ENCODE results near the gene RTKN. TPM values are rescaled to one million over a fixed set of nuclear protein-coding genes. Genes with fewer than 3 reads are reported as not detected.
"Not testable (repeated sequence)": the region's sequence is repeated elsewhere in the genome, so short reads cannot be mapped to it uniquely, and the experiment has no call there.

Gene RTKN
- polyA plus RNA-seq, 1 donor from 2014 or later, result 0.88 TPM

GRCh38 chr2:74454654-74455511 is 13.1 kb upstream of the RTKN start, which contains the start of gene INO80B:
Gene INO80B, plus strand, starts transcription at chr2:74455087. Its CDS starts 30 bp downstream, at chr2:74455117.
- H3K36me3 Mint-ChIP-seq, result peaks cover 5% of the 10 kb centered on the region
- no peaks in the 10 kb centered on the region for H3K27me3 Mint-ChIP-seq
- no peaks in the 10 kb centered on the region for H3K9me3 Mint-ChIP-seq
- H3K27ac Mint-ChIP-seq, result peak within 1 kb of the TSS; percentile 92 to 99 (median 97)
- peaks cover 40 to 48% (median 46%) of the 10 kb centered on the region in 3 donors for H3K4me1 Mint-ChIP-seq
- peak within 1 kb of the TSS; percentile 90 to 100 (median 97) for H3K4me3 Mint-ChIP-seq

GRCh38 chr2:74450570-74451190 is 8.9 kb upstream of the RTKN start:
- Mint-ChIP-seq H3K27ac (no peak overlapping the region), H3K9me3 (no peaks in the 10 kb centered on the region), H3K4me1 (peaks cover 22 to 25% (median 24%) of the 10 kb centered on the region in 3 donors), H3K27me3 (no peaks in the 10 kb centered on the region), H3K36me3 (peaks cover 5% of the 10 kb centered on the region), H3K4me3 (peak overlapping the region in 2 of 4 donors; percentile 27 to 41)

- Mint-ChIP-seq H3K27ac (peak overlapping the region in 1 of 3 donors; percentile 73), H3K27me3 (peaks cover 2% of the 10 kb centered on the region), H3K9me3 (peaks cover 0 to 1% (median 0%) of the 10 kb centered on the region in 3 donors), H3K4me3 (no peak overlapping the region), H3K4me1 (peaks cover 11 to 13% (median 11%) of the 10 kb centered on the region in 3 donors), H3K36me3 (peaks cover 2% of the 10 kb centered on the region)
These were observed 7.0 kb upstream of the RTKN start for GRCh38 chr2:74448771-74449170.

GRCh38 chr2:74447230-74447999 is 5.7 kb upstream of the RTKN start:
- peaks cover 1% of the 10 kb centered on the region for H3K36me3 Mint-ChIP-seq
- H3K9me3 Mint-ChIP-seq, result peaks cover 0 to 1% (median 0%) of the 10 kb centered on the region in 3 donors
- H3K27ac Mint-ChIP-seq, result no peak overlapping the region
- peaks cover 3 to 6% (median 3%) of the 10 kb centered on the region in 3 donors for H3K4me1 Mint-ChIP-seq
- H3K4me3 Mint-ChIP-seq, result no peak overlapping the region
- peaks cover 8% of the 10 kb centered on the region for H3K27me3 Mint-ChIP-seq

GRCh38 chr2:74444498-74445318 is 3.0 kb upstream of the RTKN start:
- H3K4me3 Mint-ChIP-seq, result peak overlapping the region in 1 of 4 donors; percentile 10
- peaks cover 0 to 1% (median 0%) of the 10 kb centered on the region in 3 donors for H3K9me3 Mint-ChIP-seq
- H3K27ac Mint-ChIP-seq, result no peak overlapping the region
- H3K27me3 Mint-ChIP-seq, result peaks cover 18% of the 10 kb centered on the region
- H3K36me3 Mint-ChIP-seq, result no peaks in the 10 kb centered on the region
- H3K4me1 Mint-ChIP-seq, result peaks cover 1 to 8% (median 4%) of the 10 kb centered on the region in 3 donors

- not testable (repeated sequence) for H3K27ac Mint-ChIP-seq
These were observed 953 bp upstream of the RTKN start for GRCh38 chr2:74442483-74443297.

GRCh38 chr2:74441170-74441689 is 507 bp downstream of the RTKN start:
- Mint-ChIP-seq H3K27me3 (peaks cover 18% of the 10 kb centered on the region), H3K4me1 (peaks cover 11 to 18% (median 18%) of the 10 kb centered on the region in 3 donors), H3K27ac (peak overlapping the region in 1 of 3 donors; percentile 47)

More at GRCh38 chr2:74442483-74443297, 953 bp upstream of the RTKN start:
- H3K36me3 Mint-ChIP-seq, H3K9me3 Mint-ChIP-seq: not testable (repeated sequence)
- H3K27me3 Mint-ChIP-seq, result peaks cover 18% of the 10 kb centered on the region
- peak overlapping the region in 3 of 4 donors; percentile 58 to 80 (median 80) for H3K4me3 Mint-ChIP-seq
- peaks cover 9 to 12% (median 12%) of the 10 kb centered on the region in 3 donors for H3K4me1 Mint-ChIP-seq

GRCh38 chr2:74440378-74441169 is 1.2 kb downstream of the RTKN start:
- Mint-ChIP-seq H3K27ac (peak overlapping the region in 1 of 3 donors; percentile 47), H3K9me3 (peaks cover 0 to 1% (median 0%) of the 10 kb centered on the region in 3 donors), H3K27me3 (peaks cover 18% of the 10 kb centered on the region), H3K4me1 (peaks cover 11 to 18% (median 18%) of the 10 kb centered on the region in 3 donors), H3K36me3 (no peaks in the 10 kb centered on the region), H3K4me3 (peak overlapping the region; percentile 48 to 91 (median 76))

More at GRCh38 chr2:74441170-74441689, 507 bp downstream of the RTKN start:
- peak overlapping the region; percentile 32 to 91 (median 83) for H3K4me3 Mint-ChIP-seq
- no peaks in the 10 kb centered on the region for H3K36me3 Mint-ChIP-seq
- peaks cover 0 to 1% (median 0%) of the 10 kb centered on the region in 3 donors for H3K9me3 Mint-ChIP-seq

- H3K27ac Mint-ChIP-seq, result no peak overlapping the region
- no peaks in the 10 kb centered on the region for H3K9me3 Mint-ChIP-seq
- H3K36me3 Mint-ChIP-seq, result no peaks in the 10 kb centered on the region
- H3K4me1 Mint-ChIP-seq, result peaks cover 11 to 18% (median 18%) of the 10 kb centered on the region in 3 donors
- peaks cover 16% of the 10 kb centered on the region for H3K27me3 Mint-ChIP-seq
- peak overlapping the region; percentile 48 to 91 (median 76) for H3K4me3 Mint-ChIP-seq
These were observed 1.8 kb downstream of the RTKN start for GRCh38 chr2:74439803-74440377.

- Mint-ChIP-seq H3K9me3 (no peaks in the 10 kb centered on the region), H3K4me3 (peak overlapping the region in 3 of 4 donors; percentile 27 to 65 (median 55)), H3K27ac (peak overlapping the region in 2 of 3 donors; percentile 11 to 20), H3K27me3 (peaks cover 16% of the 10 kb centered on the region), H3K36me3 (no peaks in the 10 kb centered on the region), H3K4me1 (peaks cover 11 to 18% (median 18%) of the 10 kb centered on the region in 3 donors)
These were observed 2.4 kb downstream of the RTKN start for GRCh38 chr2:74439373-74439772.

GRCh38 chr2:74438248-74438647 is 3.5 kb downstream of the RTKN start:
- peak overlapping the region in 1 of 3 donors; percentile 98 for H3K27ac Mint-ChIP-seq
- H3K27me3 Mint-ChIP-seq, result peaks cover 16% of the 10 kb centered on the region
- H3K36me3 Mint-ChIP-seq, result no peaks in the 10 kb centered on the region
- H3K4me1 Mint-ChIP-seq, result peaks cover 11 to 16% (median 15%) of the 10 kb centered on the region in 3 donors
- no peaks in the 10 kb centered on the region for H3K9me3 Mint-ChIP-seq
- no peak overlapping the region for H3K4me3 Mint-ChIP-seq
